Measurements from ENCODE around the gene RAPGEF5.
A peak's percentile ranks its signal among the peaks of the same experiment; 100 is the strongest.

Gene RAPGEF5

DNA sequence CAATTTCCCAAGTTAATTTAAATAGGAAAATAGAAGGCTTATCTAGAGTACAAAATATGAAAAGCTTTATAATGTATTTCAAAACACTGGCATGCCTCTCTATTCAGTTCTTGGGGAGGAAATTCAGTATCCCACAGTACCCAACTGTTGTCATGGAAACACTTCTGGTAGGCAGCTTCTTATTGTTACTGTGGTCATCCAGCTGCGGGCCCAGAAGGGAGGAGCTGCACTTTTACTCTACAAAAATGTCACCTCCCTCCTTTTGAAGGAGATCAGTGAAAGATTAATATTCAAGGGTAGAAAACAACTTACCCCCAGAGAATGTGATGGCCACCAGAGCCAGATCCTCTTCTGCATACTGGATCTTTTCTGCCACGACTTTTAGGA, 202.8 kb downstream of the RAPGEF5 start:
- in situ Hi-C loops (cut with HindIII; ENCODE audit: low pct_ligation_motif_present, low sequenced_read_pairs) = no loop called here
- no peak for TF ChIP-seq CTCF (IDR thresholded peaks at IDR 0.05; ENCODE audit: low read depth, low read length, missing control alignments)
- Histone ChIP-seq H3K27me3 (replicated peaks) (no peaks in the 10 kb centered on the region), H3K4me3 (ENCODE audit: low read depth, low read length) (no peak overlapping the region), H3K27ac (no peak overlapping the region), H3K36me3 (replicated peaks) (no peaks in the 10 kb centered on the region)
- DNase-seq = no peak

- Histone ChIP-seq H3K36me3 (replicated peaks) (no peaks in the 10 kb centered on the region), H3K27me3 (replicated peaks) (no peaks in the 10 kb centered on the region), H3K4me3 (ENCODE audit: low read depth, low read length) (no peak overlapping the region), H3K27ac (no peak overlapping the region)
- no peak for DNase-seq
- no peak for TF ChIP-seq CTCF (IDR thresholded peaks at IDR 0.05; ENCODE audit: low read depth, low read length, missing control alignments)
- in situ Hi-C loops (cut with HindIII; ENCODE audit: low pct_ligation_motif_present, low sequenced_read_pairs) = no loop called here
These were observed 203.4 kb downstream of the RAPGEF5 start for GRCh38 chr7:22153432-22154142.

GRCh38 chr7:22152690-22153089, 204.3 kb downstream of the RAPGEF5 start:
- no peaks in the 10 kb centered on the region for H3K27me3 ChIP-seq (replicated peaks)
- H3K4me3 ChIP-seq (ENCODE audit: low read depth, low read length) = no peak overlapping the region
- in situ Hi-C loops (cut with HindIII; ENCODE audit: low pct_ligation_motif_present, low sequenced_read_pairs) = no loop called here
- no peaks in the 10 kb centered on the region for H3K36me3 ChIP-seq (replicated peaks)
- no peak overlapping the region for H3K27ac ChIP-seq
- no peak for DNase-seq
- no peak for TF ChIP-seq CTCF (IDR thresholded peaks at IDR 0.05; ENCODE audit: low read depth, low read length, missing control alignments)

- Histone ChIP-seq H3K4me3 (ENCODE audit: low read depth, low read length) (no peak overlapping the region), H3K36me3 (replicated peaks) (no peaks in the 10 kb centered on the region), H3K27ac (no peak overlapping the region), H3K27me3 (replicated peaks) (no peaks in the 10 kb centered on the region)
- no peak for TF ChIP-seq CTCF (IDR thresholded peaks at IDR 0.05; ENCODE audit: low read depth, low read length, missing control alignments)
- in situ Hi-C loops (cut with HindIII; ENCODE audit: low pct_ligation_motif_present, low sequenced_read_pairs) = no loop called here
- no peak for DNase-seq
These were observed 205.1 kb downstream of the RAPGEF5 start for GRCh38 chr7:22151901-22152300.

DNA sequence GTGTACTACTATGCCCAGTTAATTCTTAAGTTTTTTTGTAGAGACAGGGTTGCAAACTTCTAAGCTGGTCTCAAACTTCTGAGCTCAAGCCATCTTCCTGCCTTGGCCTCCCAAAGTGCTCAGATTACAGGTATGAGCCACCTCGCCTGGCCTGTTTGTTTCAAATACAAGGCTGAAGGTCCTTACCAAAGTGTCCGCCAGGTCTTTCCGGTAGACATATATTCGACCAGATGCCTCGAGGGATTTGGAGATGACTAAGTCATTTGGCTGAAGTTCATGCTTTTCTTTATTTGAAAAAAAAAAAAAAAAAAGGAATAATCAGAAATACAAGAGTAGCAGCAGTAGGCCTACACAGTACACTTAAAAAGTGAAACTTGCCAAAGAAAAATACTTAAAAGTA, 206.7 kb downstream of the RAPGEF5 start:
- no peak for TF ChIP-seq CTCF (IDR thresholded peaks at IDR 0.05; ENCODE audit: low read depth, low read length, missing control alignments)
- DNase-seq = peak; percentile 45
- Histone ChIP-seq H3K27ac (no peak overlapping the region), H3K27me3 (replicated peaks) (no peaks in the 10 kb centered on the region), H3K4me3 (ENCODE audit: low read depth, low read length) (no peak overlapping the region), H3K36me3 (replicated peaks) (no peaks in the 10 kb centered on the region)
- in situ Hi-C loops (cut with HindIII; ENCODE audit: low pct_ligation_motif_present, low sequenced_read_pairs) = no loop called here

- no peak for DNase-seq
- H3K4me3 ChIP-seq (ENCODE audit: low read depth, low read length) = no peak overlapping the region
- in situ Hi-C loops (cut with HindIII; ENCODE audit: low pct_ligation_motif_present, low sequenced_read_pairs) = no loop called here
- no peak overlapping the region for H3K27ac ChIP-seq
- H3K36me3 ChIP-seq (replicated peaks) = no peaks in the 10 kb centered on the region
- no peaks in the 10 kb centered on the region for H3K27me3 ChIP-seq (replicated peaks)
- no peak for TF ChIP-seq CTCF (IDR thresholded peaks at IDR 0.05; ENCODE audit: low read depth, low read length, missing control alignments)
These were observed 209.1 kb downstream of the RAPGEF5 start for GRCh38 chr7:22147868-22148267.

All from brain microvascular endothelial cell (primary cell).